Renal pelvis (tissue), 4 donors: ENCODE results near the gene KRT13. TPM values are rescaled to one million over a fixed set of nuclear protein-coding genes. Genes with fewer than 3 reads are reported as not detected.

Experiments used
- DNase-seq: peaks from one replicate; pipeline ENCODE4 v3.0.0-alpha.2; 2013
- polyA plus RNA-seq, 3 donors: library from polyadenylated mRNA; unstranded; fragments of 120-200 nt; gene quantifications; one replicate each; pipeline ENCODE4 v1.2.1, GENCODE V29; 2013; ENCODE audit not compliant: insufficient read length in 3 of 3

KRT13 gene
- polyA plus RNA-seq, 3 donors: 0.47 to 2.8 (median 1.4) TPM

DNA sequence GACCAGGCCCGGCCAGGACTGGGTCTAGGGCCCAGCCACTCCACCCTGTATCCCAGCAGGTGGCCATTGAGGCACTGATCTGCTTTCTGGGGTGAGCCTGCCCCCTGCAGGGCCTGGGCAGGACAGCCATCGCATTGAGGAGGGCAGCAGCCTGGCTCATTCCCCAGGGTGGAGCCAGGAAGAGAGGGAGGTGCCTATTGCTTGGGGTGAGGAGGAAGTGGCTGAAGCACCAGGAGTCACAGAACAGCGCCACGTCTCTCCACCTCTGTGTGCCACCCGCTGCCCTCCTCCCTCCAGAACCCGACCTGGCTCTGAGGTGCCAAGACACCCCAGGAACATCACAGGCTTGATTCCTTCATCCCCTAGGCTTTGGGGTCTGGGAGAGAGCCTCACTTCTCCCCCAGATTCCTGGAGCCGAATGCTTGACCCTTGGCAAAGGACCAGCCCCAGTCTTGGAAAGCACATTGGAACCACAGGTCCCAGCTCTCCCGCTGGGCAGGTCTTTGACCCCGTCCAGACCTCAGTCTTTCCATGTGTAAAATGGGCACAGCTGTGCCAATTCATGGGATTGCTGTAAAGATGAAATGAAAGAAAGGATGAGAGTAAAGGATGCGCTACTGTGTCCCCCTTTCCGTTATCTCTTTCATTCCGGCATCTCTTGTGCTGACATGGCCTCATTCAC is 8.5 kb downstream of the KRT13 start:
- peak; percentile 56 for DNase-seq

GRCh38 chr17:41494524-41494923 is 10.9 kb downstream of the KRT13 start:
- DNase-seq: no peak

- DNase-seq: peak; percentile 46
Observed at GRCh38 chr17:41492771-41493170, 12.6 kb downstream of the KRT13 start.

- peak; percentile 14 for DNase-seq
Observed at GRCh38 chr17:41492351-41492750, 13.1 kb downstream of the KRT13 start.

GRCh38 chr17:41491476-41491875 is 13.9 kb downstream of the KRT13 start:
- DNase-seq: no peak

DNA sequence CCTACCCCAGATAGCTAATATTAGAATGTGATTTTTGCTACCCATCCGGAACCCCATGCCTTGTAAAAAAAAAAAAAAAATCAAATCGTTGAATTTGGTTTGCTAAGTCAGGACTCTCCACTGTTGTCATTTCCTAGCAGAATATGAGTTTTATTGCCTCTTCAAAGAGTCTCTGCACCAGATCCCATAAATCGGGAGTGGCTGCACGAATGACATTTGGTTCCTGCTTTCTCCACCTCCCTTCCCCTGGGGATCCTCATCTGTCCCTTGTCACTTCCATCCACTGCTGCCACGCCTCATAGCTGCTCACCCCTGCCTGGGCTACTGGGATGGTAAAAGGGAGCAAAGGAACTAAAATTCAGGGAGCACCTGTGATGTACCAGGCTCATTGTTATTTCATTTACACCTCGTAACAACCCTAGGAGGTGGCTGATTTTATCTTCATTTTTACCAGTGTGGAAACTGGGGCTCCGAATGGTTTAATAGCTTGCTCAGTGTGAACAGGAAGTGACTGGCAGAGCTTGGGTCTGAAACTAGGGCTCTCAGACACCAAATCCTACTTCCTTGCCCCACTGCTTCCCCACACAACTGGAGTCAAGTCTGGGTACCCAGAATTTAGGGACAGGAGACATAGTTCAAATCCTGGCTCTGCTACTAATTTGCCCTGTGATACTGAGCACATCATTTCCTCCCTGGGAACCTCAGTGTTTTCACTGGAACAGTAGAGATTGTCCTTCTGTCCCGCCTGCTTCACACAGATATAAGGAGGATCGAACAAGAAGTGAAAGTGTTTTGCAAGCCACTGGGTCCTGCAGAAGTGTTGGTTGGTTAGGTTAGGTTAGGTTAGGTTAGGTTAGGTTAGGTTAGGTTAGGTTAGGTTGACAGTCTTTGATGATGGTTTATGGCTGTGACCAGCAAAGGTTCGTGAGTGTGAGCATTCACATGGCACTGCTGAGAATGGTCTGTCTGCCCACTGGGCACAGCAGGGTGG is 15.1 kb downstream of the KRT13 start:
- DNase-seq: no peak

DNA sequence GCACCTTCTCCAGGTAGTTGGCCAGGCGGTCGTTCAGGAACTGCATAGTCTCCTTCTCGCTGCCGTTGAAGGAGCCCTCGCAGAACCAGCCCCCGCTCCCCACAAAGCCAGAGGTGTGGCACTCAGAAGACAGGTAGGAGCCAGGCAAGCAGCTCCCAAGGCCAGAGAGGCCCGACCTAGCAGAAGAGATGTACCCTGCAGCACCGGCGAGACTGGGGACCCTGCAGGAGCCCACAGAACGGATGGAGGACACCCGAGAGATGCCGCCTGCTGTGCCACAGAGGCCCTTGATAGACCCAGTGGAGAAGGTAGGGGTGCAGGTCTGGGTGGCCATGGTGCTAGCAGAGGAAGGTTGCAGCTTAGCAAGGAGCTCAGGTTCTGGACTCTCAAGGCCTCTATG is 15.9 kb downstream of the KRT13 start, which contains the start of gene KRT36:
Gene KRT36 (minus strand): TSS at position 380 of the 400 bp plus-strand sequence. CDS start 46 bp downstream, at position 334.
- DNase-seq: no peak

DNA sequence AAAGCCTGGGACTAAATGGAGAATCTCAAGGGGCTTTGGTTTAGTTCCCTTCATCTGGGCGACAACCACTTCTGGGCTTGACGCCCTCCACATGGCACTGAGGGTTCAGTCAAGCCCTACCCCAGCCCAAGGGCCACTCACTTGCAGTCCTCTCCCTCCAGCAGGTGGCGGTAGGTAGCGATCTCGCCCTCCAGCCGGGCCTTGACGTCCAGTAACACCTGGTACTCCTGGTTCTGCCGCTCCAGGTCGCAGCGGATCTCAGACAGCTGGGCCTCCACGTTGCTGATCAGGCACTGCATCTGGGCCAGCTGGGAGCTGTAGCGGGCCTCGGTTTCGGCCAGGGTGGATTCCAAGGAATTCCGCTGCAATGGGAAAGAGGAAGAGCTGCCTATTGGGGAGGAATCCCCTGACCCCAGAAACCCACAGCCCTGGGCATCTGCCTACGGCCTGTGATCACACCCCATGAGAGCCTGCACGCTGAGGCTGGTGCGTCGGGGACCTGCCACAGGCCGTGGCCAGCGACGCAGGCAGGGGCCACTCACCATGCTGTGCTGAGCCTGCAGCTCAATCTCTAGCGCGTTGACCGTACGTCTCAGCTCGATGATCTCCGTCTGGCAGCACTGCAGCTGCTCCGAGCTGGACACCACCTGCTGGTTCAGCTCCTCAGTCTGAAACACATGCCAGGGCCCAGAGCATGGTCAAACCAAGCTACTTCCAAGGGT is 18.4 kb downstream of the KRT13 start:
- DNase-seq: no peak

DNA sequence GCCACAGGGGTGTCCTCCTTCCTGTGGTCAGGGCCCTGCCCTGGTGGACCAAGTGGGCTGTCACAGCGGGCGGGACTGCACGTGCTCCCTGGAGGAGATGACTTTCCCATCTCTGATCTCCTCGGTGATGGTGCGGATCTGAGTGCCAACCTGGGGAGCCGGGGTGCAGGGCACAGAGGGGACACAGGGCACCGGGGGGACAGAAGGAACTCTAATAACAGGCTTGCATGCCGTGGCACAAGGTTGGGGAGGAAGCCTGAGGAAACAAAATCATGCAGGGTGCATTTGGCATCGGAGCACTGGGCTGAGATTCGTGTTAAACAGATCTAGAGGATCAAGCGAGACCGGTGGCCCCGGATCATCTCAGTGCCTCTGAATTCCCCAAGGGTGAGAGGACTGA is 19.1 kb downstream of the KRT13 start:
- DNase-seq: no peak

- no peak for DNase-seq
Observed at GRCh38 chr17:41484920-41485904, 20.2 kb downstream of the KRT13 start.

DNA sequence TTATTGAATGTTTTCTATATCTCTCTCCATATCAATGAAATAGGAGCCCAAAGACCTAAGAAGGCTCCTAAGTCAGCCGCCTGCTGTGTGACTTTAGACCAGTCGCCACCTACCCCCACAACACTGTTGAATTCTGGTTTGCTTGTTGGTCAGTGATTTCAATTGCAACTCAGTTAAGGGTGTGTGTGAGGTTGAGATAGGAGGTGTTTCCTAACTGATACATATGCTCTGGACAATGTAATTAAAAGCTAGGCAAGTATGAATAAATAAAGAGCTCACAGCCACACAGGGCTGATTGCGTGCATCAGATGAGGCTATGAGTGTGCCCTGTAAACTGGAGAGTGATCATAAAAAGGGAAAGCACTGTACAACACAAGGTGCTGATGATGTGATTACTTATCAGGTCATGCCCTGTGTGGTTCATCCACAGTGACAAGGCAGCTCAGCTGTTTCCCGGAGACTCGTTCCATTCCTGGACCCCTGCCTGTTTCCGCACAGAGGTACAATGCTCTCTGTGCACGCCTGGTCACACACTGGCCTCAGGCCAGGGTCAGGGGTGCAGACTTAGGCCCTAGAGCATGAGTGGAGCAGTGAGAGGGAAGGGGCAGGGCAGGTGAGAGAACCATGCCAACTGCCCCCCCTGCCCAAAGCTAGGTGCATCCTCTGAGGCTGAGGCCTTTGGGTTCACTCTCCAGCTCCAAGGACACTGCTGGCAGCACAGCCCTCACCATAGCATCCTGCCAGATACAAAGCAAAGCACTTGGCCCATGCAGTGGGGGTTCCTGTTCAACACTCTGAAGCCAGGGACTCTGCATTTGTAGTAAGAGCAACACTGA is 21.2 kb downstream of the KRT13 start:
- DNase-seq: no peak

- DNase-seq: no peak
Observed at GRCh38 chr17:41483531-41483930, 21.9 kb downstream of the KRT13 start.

- DNase-seq: peak; percentile 29
Observed at GRCh38 chr17:41481036-41481435, 24.4 kb downstream of the KRT13 start, which contains the start of gene KRT35. TSS of gene KRT35 (minus strand) at chr17:41481151. CDS start at chr17:41481097, 54 bp downstream.

DNA sequence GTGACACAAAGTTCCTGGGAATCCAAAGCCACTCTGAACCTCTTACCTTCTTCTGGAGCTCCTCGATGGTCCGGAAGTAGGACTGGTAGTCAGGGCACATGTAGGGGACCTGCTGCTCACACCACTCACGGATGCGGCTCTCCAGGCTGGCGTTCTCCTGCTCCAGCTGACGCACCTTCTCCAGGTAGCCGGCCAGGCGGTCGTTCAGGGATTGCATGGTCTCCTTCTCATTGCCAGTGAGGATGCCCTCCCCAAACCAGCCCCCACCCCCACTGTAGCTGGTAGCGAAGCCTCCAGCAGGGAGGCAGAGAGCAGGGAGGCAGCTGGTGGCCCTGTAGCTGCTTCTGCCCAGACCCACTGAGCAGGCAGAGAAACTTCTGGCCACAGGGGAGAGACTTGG is 24.8 kb downstream of the KRT13 start:
- no peak for DNase-seq

GRCh38 chr17:41480136-41480535 is 25.3 kb downstream of the KRT13 start:
- no peak for DNase-seq

GRCh38 chr17:41478237-41478636 is 27.2 kb downstream of the KRT13 start:
- DNase-seq: no peak

DNA sequence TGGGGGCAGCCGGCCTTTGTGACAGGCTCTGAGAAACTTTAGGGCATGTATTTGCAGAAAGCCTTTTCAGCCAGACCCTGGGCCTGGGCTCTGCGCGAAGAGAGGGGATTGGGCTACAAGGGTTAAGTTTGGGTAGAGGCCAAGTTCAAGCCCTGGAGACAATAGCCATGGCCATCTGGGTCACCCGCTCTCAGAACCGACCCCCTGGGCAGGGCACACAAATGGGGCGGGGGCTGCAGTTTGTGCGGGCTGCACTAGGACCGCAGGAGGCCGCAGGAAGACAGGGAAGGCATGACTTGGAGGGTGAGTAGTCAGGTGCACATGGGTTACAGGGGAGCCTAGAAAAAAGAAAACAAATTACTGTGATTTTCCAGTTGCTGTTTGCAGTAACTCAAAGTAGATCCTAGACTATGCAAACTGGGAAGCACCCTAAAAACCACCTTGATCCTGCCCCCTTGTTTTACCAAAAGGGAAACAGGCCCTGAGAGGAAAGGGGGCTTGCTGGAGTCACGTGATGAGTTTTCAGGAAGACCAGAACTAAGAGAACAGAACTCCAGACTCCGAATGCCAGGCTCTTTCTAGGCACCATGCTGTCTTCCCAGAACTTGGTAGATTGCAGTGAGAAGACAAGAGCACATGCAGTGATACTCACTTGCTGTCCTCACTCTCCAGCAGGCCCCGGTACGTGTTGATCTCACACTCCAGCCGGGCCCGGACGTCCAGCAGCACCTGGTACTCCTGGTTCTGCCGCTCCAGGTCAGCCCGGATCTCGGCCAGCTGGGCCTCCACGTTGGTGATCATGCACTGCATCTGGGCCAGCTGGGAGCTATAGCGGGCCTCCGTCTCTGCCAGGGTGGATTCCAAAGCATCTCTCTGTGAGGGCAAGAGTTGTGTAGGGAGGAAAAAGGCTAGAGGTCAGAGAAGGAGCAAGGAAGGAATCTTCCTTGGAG is 28.3 kb downstream of the KRT13 start:
- no peak for DNase-seq

DNA sequence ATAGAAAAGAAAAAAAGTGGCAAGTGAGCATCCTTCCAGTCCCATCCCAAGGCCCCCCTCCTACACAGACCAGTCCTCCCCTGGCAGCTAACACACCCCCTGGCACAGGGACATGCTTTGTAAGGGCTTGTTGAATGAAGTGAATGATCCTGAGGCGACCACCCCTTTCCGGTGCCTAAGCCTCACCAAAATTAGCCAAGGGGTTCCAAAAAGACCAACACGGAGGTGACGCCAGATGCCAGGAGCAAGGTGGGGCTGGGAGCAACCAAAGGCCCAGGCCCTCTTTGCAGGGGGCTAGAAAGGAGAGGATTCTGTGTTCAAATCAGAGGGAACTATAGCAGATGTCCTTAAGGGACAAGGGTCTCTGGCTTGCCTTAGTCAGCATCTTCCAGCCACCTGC is 30.0 kb downstream of the KRT13 start:
- no peak for DNase-seq

GRCh38 chr17:41474863-41475262 is 30.5 kb downstream of the KRT13 start:
- no peak for DNase-seq
